Lung (tissue), 16 donors: Measurements from ENCODE around the gene TMEM164. TPM values are rescaled to one million over a fixed set of nuclear protein-coding genes. Genes with fewer than 3 reads are reported as not detected.

Source experiments
- ATAC-seq: fragments of 200-7000 bp; cut with Tn5 transposase; one replicate; pipeline ENCODE4 v1.9.1; 2020; ENCODE audit warnings: moderate number of reproducible peaks; ENCODE audit not compliant: insufficient read depth, low FRiP score
- DNase-seq, 3 donors: peaks; one replicate each; pipeline ENCODE4 v3.0.0-alpha.2; 2013 to 2017
- H3K27ac ChIP-seq, 2 donors: one replicate each; pipeline ENCODE4 v1.5.1; 2013; ENCODE audit warnings: mild to moderate bottlenecking in 2 of 2, moderate library complexity in 2 of 2, control low read depth in 1 of 2, inconsistent platforms in 1 of 2, low read depth in 1 of 2, low read length in 1 of 2
- H3K27me3 ChIP-seq, 3 donors: one replicate each; pipeline ENCODE4 v1.5.1; 2013; ENCODE audit warnings: low read length in 2 of 3; ENCODE audit not compliant: control insufficient read depth in 3 of 3, insufficient read depth in 3 of 3
- H3K36me3 ChIP-seq, 4 donors: one replicate each; pipeline ENCODE4 v1.5.1; 2013; ENCODE audit warnings: low read length in 4 of 4, mild to moderate bottlenecking in 1 of 4, moderate library complexity in 1 of 4; ENCODE audit not compliant: control insufficient read depth in 4 of 4, insufficient read depth in 4 of 4
- H3K4me1 ChIP-seq, 5 donors: one replicate each; pipeline ENCODE4 v1.5.1; 2013; ENCODE audit warnings: low read length in 5 of 5, mild to moderate bottlenecking in 2 of 5, moderate library complexity in 1 of 5; ENCODE audit not compliant: control insufficient read depth in 5 of 5, insufficient read depth in 5 of 5
- H3K4me3 ChIP-seq: one replicate; pipeline ENCODE4 v1.5.1; 2013; ENCODE audit warnings: mild to moderate bottlenecking, control low read depth, moderate library complexity
- H3K9ac ChIP-seq, 2 donors: one replicate each; pipeline ENCODE4 v1.5.1; 2013; ENCODE audit warnings: low read length in 2 of 2, control low read depth in 1 of 2; ENCODE audit not compliant: insufficient read depth in 1 of 2
- H3K9me3 ChIP-seq, 4 donors: one replicate each; pipeline ENCODE4 v1.5.1; 2013; ENCODE audit warnings: low read length in 3 of 4, mild to moderate bottlenecking in 1 of 4, moderate library complexity in 1 of 4; ENCODE audit not compliant: control insufficient read depth in 4 of 4, insufficient read depth in 3 of 4
- WGBS, 2 donors: extraction: QIAGEN DNeasy Blood & Tissue Kit; methylation state at CpG; one replicate each; pipeline ENCODE4 v1.1.7; 2013; 5-methylcytosine and 5-hydroxymethylcytosine counted together
- long read RNA-seq, 5 donors: transcript quantifications; one replicate each; lab custom pipeline, GENCODE V29; 2026
- polyA plus RNA-seq, 2 donors: library from polyadenylated mRNA; stranded (reverse); fragments of 200-250 nt; gene quantifications; one replicate each; pipeline ENCODE4 v1.2.1, GENCODE V29; 2013
- total RNA-seq, 2 donors: library from RNA; depleted of rRNA in 1 of 2; stranded (reverse); fragments of >200 nt in 1 of 2; gene quantifications; one replicate each; pipeline ENCODE4 v1.2.1, GENCODE V29; 2014 to 2021
- TF ChIP-seq, protein P1 (sequence below): IDR thresholded peaks from 2 replicates; pipeline ENCODE4 v1.5.1; 2012; ENCODE audit warnings: mild to moderate bottlenecking; ENCODE audit errors: control extremely low read depth, extremely low read depth
- donor health status: control.
- donor health status: control.
- donor health status: Bipolar disorder and iron deficiency.
- donor health status: healthy.
- donor health status: DM: yes; HTN: yes; CAD: no.

TMEM164 gene
- total RNA-seq (10 to 100 TPM; 43.5 to 87.0 TPM), polyA plus RNA-seq (10 to 100 TPM; 22.4 to 32.5 TPM)
- long read RNA-seq, donor 1, full-length matches to known transcripts = 8 of 8 reads
- long read RNA-seq, donor 1, partial matches to known transcripts = 0 of 8 reads
- long read RNA-seq, donor 1, other reads (novel, unspliced or antisense) = 0 of 8 reads
- long read RNA-seq, donor 2, full-length matches to known transcripts = 2 of 2 reads
- long read RNA-seq, donor 2, partial matches to known transcripts = 0 of 2 reads
- long read RNA-seq, donor 2, other reads (novel, unspliced or antisense) = 0 of 2 reads
- long read RNA-seq, donor 3, full-length matches to known transcripts = 4 of 4 reads
- long read RNA-seq, donor 3, partial matches to known transcripts = 0 of 4 reads
- long read RNA-seq, donor 3, other reads (novel, unspliced or antisense) = 0 of 4 reads
- long read RNA-seq, donor 4, full-length matches to known transcripts = 1 of 1 reads
- long read RNA-seq, donor 4, partial matches to known transcripts = 0 of 1 reads
- long read RNA-seq, donor 4, other reads (novel, unspliced or antisense) = 0 of 1 reads
- long read RNA-seq, donor 5, full-length matches to known transcripts = 4 of 4 reads
- long read RNA-seq, donor 5, partial matches to known transcripts = 0 of 4 reads
- long read RNA-seq, donor 5, other reads (novel, unspliced or antisense) = 0 of 4 reads

DNA sequence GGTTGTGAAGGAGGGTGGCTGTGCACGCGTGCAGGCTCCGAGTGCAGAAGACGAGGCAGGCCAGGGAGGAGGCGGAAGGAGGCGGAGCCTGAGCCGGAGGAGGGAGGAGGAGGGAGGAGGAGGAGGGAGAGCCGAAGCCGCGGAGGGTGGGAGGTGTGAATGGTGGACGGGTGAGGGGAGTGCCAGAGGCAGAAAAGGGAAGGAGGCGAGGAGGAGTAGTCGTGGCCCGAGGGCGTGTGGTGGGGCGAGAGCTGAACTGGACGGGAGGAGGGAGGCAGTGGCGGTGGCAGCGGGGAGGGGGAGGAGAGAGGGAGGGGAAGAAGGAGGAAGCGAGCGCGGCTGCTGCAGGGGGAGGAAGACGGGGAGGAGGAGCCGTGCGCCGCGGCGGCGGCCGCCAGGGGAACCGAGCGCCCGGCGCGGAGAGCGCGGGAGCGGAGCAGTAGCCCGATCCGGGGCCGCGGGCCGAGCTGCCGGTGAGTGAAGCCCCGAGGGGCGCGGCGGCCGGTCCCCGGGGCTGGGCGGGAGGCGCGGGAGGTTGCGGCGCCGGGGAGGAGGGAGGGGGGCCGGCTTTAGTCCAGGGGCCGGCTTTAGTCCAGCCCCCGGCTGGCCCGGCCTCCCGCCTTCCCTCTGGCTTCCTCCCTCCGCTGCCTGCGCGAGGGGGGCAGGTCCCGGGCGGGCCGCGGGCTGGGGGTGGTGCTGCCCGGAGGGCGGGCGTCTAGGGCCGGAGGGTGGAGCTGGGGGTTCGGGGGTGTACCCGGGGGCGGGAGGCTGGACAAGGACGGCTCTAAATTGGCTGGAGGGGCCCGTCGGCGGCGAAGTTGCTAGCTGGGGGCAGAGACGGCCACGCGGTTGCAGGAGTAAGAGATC is at the start of gene TMEM164:
Gene TMEM164, plus strand, starts transcription at position 815 of the 867 bp plus-strand sequence. CDS start 661 bp downstream, outside the sequence.
- H3K27me3 ChIP-seq = peaks cover 0 to 25% (median 2%) of the 10 kb centered on the region in 3 donors
- H3K9ac ChIP-seq = no peak within 1 kb of the TSS
- H3K4me1 ChIP-seq = peaks cover 0 to 9% (median 5%) of the 10 kb centered on the region in 5 donors
- peak within 1 kb of the TSS; percentile 57 for H3K4me3 ChIP-seq
- TF ChIP-seq, protein P1, sequence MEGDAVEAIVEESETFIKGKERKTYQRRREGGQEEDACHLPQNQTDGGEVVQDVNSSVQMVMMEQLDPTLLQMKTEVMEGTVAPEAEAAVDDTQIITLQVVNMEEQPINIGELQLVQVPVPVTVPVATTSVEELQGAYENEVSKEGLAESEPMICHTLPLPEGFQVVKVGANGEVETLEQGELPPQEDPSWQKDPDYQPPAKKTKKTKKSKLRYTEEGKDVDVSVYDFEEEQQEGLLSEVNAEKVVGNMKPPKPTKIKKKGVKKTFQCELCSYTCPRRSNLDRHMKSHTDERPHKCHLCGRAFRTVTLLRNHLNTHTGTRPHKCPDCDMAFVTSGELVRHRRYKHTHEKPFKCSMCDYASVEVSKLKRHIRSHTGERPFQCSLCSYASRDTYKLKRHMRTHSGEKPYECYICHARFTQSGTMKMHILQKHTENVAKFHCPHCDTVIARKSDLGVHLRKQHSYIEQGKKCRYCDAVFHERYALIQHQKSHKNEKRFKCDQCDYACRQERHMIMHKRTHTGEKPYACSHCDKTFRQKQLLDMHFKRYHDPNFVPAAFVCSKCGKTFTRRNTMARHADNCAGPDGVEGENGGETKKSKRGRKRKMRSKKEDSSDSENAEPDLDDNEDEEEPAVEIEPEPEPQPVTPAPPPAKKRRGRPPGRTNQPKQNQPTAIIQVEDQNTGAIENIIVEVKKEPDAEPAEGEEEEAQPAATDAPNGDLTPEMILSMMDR = no peak
- no peaks in the 10 kb centered on the region for H3K36me3 ChIP-seq
- DNase-seq (peak; percentile 83 to 92 (median 86)), ATAC-seq (peak; percentile 91)
- H3K9me3 ChIP-seq = peaks cover 0 to 4% (median 0%) of the 10 kb centered on the region in 4 donors
- 0 to 12% methylated on average over 15 to 83 of the region's 83 CpGs for WGBS, 2 donors
- peak within 1 kb of the TSS; percentile 84 to 91 for H3K27ac ChIP-seq

DNA sequence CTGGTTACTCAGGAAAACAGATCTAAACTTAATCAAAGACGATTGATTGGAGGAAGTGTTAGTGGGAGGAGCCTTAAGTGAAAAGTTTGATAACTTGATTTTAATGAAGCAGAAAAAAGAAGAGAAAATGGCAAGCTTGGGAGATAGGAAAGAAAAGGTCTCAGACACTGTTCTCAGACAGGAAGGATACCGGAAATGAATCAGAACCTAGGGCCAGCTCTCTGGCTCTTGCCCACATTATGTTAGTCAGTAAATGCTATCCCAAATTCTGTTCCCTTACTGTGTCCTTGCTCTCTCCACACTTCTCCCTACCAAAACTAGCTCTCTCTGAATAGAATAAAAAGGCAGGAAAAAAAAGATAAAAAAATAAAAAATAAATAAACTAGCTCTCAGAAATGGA is 48.6 kb upstream of the TMEM164 start:
- ATAC-seq (no peak), DNase-seq (no peak)
- Histone ChIP-seq H3K27me3 (peaks cover 0 to 11% (median 9%) of the 10 kb centered on the region in 3 donors), H3K9me3 (no peaks in the 10 kb centered on the region), H3K9ac (no peak overlapping the region), H3K4me3 (no peak overlapping the region), H3K27ac (no peak overlapping the region), H3K36me3 (no peaks in the 10 kb centered on the region), H3K4me1 (peaks cover 0 to 10% (median 0%) of the 10 kb centered on the region in 5 donors)
- TF ChIP-seq, protein P1 = no peak
- 59 to 68% methylated on average over 2 of the region's 2 CpGs for WGBS, 2 donors

DNA sequence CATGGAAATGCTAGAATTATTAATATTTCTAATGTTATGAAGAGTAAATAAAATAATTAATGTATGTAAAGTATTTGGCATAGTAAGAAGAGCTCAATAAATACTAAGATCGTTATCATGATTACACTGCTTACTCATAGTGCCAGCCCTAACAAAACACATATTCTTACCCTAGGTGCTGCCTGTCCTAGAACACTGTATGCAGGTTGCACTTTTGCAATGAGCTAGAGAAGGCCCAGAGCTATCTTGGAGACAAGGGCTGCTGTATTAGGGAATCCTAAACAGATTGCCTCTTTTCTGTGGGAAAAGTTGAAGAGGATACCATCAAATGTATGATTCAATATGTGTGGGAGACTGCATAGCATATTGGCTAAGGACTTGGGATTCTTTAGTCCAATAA is 48.0 kb upstream of the TMEM164 start:
- TF ChIP-seq, protein P1 = no peak
- no peak overlapping the region for H3K4me3 ChIP-seq
- H3K9me3 ChIP-seq = peaks cover 0 to 2% (median 0%) of the 10 kb centered on the region in 4 donors
- H3K27me3 ChIP-seq = peaks cover 3 to 9% (median 8%) of the 10 kb centered on the region in 3 donors
- WGBS, 2 donors = 33 to 42% methylated on average over 1 of the region's 1 CpG
- no peaks in the 10 kb centered on the region for H3K36me3 ChIP-seq
- no peak overlapping the region for H3K27ac ChIP-seq
- ATAC-seq (no peak), DNase-seq (no peak)
- H3K4me1 ChIP-seq = peaks cover 0 to 10% (median 0%) of the 10 kb centered on the region in 5 donors
- no peak overlapping the region for H3K9ac ChIP-seq
